Ovary (tissue), 3 donors: ENCODE results near the gene GOLGA8A.
"Not testable (repeated sequence)": the region's sequence is repeated elsewhere in the genome, so short reads cannot be mapped to it uniquely, and the experiment has no call there.

Source experiments
- CTCF ChIP-seq, 3 donors: fragments of 450-650 bp in 2 of 3; fragments of 200-600 bp in 1 of 3; IDR thresholded peaks; one replicate each; pipeline versions ENCODE4 v1.5.1 to v1.8.0; 2016 to 2022; ENCODE audit warnings: antibody characterized with exemption in 3 of 3, mild to moderate bottlenecking in 1 of 3
- POLR2A ChIP-seq: fragments of 450-650 bp; IDR thresholded peaks from one replicate; pipeline ENCODE4 v1.6.1; 2017; ENCODE audit warnings: antibody characterized with exemption, mild to moderate bottlenecking, moderate library complexity
- donor health status: DM: no; HTN: no; CAD: no.

GRCh38 chr15:34418435-34418834 is 19.2 kb downstream of the GOLGA8A start:
- TF ChIP-seq CTCF (IDR thresholded peaks at IDR 0.05); POLR2A: not testable (repeated sequence)
